GM10847 (cell line): ENCODE data around the gene ZNF831.

ENCODE experiments used
- POLR2A ChIP-seq: IDR thresholded peaks from 2 replicates; pipeline ENCODE4 v1.6.1; 2011; ENCODE audit not compliant: insufficient read length; ENCODE audit errors: extremely low read depth

ZNF831 gene

DNA sequence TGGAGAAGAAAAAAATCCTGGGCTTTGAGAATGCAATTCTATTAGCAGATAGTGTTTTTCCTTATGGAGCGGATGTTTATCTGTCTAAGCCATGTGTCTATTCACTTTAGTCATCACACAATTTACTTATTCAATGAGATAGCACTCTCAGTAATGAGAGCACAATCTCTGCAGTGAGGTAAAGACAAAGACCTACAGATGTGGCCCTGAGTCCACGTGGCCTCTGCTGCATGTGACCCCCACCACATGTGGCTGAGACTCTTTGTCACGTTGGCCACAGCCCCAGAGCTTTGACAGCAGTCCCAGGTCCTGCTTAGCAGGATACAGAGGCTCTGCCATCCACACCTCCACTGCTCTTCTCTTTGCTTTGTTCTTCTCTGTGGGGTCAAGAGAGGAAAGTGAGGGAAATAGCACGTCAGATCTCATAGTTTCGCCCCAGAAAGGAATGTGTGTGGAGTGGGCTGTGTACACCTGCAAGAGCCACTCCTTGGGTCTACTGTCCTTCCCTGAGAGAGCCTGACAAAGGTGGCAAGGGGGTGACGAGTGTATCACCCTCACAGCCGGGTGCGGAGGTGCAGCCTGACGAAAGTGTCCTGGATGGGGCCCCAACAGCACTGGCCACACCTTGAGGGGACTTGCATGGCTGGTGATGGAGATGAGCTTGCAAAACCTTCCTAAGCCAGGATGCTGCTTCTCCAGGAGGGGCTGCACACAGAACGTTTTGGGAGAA, 40.7 kb downstream of the ZNF831 start:
- no peak for TF ChIP-seq POLR2A

DNA sequence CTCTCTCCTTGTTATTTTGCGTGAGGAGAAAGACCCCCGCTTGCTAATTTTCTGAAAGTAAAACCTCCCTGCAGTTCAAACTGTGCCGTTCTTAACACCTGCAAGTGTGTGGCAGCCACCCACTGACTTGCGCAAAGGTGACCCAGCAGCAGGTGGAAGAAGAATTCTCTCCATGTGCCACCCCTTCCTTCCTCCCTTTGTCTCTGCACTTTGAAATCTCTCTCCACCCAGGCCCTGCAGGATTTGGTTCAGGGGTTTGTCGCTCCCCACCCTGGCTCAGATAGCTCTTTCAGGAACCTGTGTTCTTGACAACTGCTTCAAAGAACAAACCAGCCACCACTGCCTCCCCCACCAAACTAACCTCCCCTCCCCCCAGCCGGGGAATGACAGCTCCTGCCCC, 41.4 kb downstream of the ZNF831 start:
- TF ChIP-seq POLR2A, result no peak

DNA sequence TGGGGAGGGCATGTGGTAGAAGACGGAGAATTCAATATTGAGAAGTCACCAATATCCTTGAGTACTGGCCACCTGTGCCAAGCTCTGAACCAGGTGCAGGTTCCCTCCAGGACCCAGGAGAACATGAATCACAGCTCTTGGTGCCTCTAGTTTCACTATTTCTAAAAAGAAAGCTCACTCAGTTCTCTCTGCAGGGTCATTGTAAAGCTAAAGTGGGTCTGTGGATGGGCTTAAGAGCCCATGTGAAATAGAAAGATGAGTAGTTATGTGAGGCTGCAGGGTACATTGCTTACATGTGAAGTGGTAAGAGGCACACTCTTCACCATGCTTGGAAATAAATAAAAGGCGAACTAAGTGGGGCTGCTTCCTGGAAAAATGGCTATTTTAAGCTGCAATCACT, 43.6 kb downstream of the ZNF831 start:
- TF ChIP-seq POLR2A, result no peak

DNA sequence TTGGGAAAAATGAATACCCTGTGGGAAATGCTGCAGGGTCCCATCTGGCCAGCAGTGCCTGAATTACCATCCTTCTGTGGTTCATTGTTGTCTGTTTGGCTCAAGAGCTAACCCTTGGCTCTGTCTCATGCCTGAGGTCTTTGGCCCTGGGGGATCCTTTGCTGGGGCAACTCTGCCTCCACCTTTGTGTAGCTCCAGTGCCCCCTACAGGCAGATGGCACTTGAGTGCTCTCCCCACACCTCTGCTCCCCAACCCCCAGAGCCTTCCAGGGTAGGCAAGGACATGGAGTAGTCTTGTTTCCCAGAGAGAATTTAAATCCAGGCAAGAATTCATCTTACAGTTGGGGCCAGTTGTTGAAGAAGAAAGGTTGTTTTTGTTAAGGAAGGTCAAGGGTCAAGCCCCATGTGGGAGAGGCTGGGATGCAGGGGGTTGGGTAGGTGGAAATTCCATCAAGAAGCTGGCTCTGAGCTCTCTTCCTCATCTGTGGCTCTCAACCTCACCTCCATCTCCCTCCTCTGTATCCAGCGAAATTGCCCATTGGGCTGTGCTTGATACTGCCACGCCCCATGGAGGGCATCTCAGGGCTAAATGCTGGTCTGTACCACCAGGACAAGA, 44.2 kb downstream of the ZNF831 start:
- no peak for TF ChIP-seq POLR2A

DNA sequence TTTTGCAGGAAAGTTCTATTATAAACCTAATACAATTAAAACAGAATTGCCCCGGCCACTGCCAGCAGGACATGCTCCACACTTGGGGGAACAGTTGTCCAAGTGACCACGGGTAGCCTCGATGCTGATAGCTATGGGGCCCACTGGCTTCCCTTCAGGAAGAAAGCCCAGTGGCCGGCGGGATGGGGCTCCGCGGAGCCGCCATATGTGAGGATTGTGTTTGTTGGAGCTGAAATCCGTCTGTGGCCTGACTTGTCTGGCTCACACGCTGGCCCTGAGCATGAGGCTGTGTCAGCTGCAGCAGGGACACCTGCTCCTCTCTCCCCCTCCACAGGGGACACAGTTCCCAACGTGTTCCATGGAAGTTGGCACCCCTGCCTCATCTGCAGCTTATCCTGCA, 46.6 kb downstream of the ZNF831 start:
- no peak for TF ChIP-seq POLR2A

DNA sequence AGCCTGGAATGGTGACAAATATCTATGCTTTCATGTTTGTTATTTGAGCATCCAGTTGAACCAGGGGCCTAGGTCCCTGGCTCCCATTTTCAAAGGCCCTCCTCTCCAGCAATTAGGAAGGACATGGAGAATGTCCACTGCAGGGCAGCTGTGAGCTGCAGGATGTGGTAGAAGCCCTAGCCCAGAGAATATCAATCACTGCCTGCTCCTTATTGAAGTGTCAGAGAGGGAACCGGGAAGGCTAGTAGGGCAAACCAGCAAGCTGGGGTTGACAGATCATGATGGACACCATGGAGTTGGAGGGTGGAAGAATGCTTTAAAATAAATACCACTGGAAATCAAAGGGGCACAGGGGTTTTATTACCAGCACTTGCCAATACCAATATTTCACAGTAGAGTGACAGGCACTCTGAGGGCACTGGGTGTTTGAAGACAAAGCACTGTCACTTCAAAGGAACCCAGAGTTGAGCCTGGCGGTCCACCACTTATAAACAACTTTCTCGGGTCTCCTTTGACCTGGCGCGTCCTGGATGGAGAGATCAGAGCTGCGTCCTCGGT, 47.7 kb downstream of the ZNF831 start:
- TF ChIP-seq POLR2A, result no peak

DNA sequence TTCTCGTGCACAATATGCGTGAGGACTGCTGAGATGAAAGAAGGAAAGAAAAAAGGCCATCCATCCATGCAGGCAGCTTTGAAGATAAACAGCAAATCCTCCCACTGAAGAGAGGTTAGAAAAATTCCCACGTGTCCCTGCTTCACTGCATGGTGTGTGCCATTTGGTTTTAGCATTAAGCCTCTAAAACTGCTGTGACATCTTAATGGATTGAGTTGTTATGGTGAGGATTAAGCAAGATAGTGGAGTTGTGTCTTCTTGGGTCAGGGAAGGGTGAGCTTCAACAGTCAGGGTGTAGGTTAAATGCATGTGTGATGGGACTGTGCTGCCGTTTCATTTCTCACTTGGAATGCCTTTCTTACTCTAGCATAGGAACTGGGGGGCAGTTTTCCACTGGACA, 50.5 kb downstream of the ZNF831 start:
- no peak for TF ChIP-seq POLR2A

DNA sequence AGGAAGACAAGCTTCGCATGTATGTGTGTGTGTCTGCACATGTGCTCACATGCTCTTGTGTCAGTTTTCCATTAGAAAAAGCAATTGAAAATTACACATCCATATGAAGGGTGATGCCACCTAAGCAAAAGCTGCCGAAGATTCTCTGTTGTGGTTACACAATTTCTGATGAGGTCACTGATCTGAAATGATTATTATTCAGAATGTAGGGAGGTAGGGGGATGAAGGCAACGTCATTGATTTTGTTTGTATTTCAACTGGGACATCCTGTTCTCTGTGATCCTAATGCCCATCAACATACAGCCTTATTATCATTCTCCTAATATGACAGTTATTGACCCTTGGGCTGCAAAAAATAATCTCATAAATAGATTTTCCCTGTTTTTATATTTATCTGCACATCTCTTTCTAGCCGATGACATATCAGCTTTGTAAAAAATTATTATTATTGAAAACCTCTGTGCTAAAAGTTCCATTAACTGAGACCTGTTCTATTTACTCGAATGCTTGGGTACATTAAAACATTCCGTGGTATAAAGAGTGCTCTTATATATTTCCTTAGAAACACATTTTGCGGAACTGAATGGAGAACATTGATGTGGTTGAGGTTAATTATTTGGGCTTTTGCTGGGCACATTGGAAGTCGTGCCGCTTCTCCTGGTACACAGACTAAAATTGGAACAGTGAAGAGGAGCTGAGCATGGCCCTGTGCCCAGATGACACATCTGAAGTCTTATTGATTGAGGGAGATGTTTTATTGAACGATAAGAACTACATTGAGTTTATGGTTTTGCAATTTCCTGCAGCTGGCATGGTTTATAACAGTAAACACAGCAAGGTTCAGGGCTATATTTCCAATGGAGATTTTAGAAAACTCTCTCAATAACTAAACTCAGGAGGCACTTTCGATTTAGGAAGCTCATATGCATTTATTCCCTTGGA, 51.3 kb downstream of the ZNF831 start:
- no peak for TF ChIP-seq POLR2A

DNA sequence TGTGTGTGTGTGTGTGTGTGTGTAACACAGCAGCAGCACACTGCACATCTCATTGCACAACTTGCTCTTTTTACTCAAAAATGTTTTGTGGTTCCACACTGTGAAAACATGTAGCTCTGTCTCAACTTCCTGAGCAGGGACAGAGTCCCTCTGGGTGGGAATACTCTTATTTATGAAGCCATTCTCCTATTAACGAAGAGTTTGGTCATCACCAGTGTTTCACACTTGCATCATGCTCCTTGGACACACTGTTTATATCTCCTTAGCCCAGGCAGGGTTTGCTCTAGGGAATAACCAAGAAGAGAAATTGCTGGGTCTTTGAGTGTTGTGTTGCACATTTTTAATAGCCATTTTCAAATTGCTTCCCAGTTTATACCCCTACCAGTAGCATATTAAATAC, 53.6 kb downstream of the ZNF831 start:
- no peak for TF ChIP-seq POLR2A

DNA sequence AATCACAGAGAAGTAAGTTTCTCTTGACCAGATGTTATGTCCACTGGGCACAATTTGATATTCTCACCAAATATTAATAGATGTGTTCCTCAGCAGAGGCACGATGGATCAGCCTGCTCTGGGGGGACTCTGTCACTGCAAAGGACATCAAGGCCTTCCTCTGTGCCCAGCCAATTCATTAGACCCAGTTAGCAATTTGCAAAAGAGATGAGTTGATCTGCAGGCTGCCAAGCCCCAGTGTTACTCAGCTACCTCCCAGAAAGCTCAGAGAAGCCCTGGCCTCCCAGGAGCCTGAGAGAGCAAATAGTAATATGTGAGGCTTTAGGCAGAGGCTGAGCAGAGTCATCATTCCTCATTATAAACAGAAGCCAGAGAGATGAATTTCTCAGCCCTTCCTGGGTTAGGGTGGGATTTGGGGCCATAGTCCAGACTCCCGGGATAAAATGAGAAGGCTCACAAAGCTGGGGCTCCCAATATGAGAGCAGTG, 54.2 kb downstream of the ZNF831 start:
- TF ChIP-seq POLR2A, result no peak

DNA sequence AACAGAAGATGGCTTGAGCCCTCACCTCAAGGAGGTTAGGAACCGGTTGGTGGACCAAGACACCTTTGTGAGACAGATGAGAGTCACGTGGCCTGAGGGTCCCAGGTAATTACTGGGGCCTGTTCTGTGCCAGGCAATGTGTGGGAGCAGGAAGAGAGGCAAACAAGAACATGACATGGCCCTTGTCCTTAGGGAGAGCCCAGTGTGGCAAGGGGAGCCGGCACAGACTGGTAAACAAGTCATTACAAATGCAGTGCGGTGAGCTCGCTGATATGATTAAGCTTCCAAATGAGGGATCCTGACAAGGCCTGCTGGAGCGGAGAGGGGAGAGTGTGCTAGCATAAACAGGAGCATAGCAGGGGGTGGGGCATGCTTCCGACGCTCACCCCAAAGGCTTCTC, 55.6 kb downstream of the ZNF831 start:
- no peak for TF ChIP-seq POLR2A

DNA sequence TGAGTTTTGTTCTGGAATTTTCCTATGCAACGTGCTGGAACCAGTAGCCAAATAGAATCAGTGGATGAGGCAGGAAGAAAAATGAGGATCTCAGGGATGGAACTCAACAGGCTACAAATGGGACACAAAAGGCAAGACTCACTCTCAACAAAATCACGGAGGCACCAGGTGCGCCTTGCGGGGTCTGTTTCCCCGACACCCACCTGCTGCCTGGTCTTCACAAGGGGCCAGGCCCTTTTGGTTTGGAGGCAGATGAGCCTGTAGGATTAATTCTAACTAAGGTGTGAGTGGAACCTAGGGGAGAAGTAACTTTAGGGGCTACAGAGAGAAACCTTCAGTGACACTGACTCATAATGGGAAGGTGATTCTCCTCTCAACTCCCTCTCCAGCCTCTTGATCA, 56.5 kb downstream of the ZNF831 start:
- no peak for TF ChIP-seq POLR2A

DNA sequence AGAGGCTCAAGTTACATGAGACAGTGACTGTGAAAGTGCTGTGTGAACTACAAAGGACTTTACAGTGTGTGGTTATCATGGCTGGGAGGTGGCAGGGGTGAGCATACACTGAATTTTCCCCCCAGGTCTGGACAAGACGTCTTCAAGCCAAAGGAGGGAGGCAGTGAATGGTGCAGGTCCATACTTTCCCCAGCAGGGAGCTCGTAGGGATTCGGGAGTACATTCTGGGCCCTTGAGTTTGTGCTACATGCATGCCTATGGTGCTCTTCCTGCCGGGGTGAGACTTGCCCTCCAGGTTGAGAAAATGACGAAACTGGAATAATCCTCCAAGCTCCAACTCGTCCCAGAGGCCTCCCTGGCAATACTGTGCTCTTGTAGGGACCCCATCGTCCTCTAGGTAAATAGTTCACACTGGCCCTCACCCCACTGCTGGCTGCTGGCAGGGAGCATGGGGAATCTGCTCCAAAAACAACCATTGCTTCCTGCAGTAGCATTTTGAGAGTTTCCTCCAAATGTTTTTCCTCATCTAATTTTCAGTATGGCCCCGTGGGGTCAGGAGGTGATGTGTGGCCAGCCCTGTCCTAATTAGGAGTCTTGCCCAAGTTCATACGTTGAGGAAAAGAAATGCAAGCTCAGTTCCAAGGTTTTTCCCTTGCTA, 57.6 kb downstream of the ZNF831 start:
- TF ChIP-seq POLR2A, result no peak

DNA sequence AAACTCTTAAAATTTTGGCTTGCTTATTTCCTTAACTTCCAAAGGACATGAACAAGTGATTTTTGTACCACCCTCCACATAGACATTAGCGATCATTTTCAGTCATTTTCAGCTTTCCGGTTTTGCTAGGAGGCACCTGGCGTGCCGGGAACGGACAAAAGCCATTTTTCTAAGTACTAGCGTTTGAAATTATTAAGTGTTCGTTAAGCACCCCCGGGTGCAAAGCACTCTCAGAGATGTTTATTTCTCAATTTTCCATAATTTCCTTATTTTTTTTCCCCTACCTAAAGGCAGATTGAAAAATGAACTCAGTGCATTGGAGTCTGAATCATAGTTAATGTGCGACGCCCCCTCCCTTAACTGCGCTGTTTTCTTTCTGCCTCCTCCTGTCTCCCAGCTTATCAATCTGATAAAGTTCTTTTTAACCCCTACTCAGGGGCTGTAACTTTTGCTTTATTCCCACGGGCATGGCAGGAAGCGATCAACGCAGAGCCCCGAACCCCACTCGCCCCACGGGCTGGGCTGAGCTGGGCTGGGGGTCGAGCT, 58.2 kb downstream of the ZNF831 start:
- no peak for TF ChIP-seq POLR2A
